DMS53 (cell line): Measurements from ENCODE around the gene ZNF385D.

Source experiments
- DNase-seq: peaks from one replicate; lab custom pipeline; 2025; lab: John Stamatoyannopoulos, UW

The ZNF385D gene

GRCh38 chr3:21613372-21614070 lies 137.5 kb downstream of the ZNF385D start:
- DNase-seq, result no peak

GRCh38 chr3:21601178-21601577 lies 149.8 kb downstream of the ZNF385D start:
- DNase-seq, result no peak

GRCh38 chr3:21599890-21600289 lies 151.1 kb downstream of the ZNF385D start:
- DNase-seq, result no peak

GRCh38 chr3:21592828-21593227 lies 158.2 kb downstream of the ZNF385D start:
- DNase-seq, result no peak

- DNase-seq, result no peak
Measured at GRCh38 chr3:21587894-21588293, 163.1 kb downstream of the ZNF385D start.

GRCh38 chr3:21585216-21585740 lies 165.7 kb downstream of the ZNF385D start:
- DNase-seq, result no peak

GRCh38 chr3:21573291-21573690 lies 177.7 kb downstream of the ZNF385D start:
- DNase-seq, result no peak

GRCh38 chr3:21564531-21564930 lies 186.5 kb downstream of the ZNF385D start:
- no peak for DNase-seq

- DNase-seq, result no peak
Measured at GRCh38 chr3:21562243-21562642, 188.8 kb downstream of the ZNF385D start.

- no peak for DNase-seq
Measured at GRCh38 chr3:21561472-21561871, 189.5 kb downstream of the ZNF385D start.

- peak; percentile 18 for DNase-seq
Measured at GRCh38 chr3:21551019-21551418, 200.0 kb downstream of the ZNF385D start.

GRCh38 chr3:21544076-21544462 lies 206.9 kb downstream of the ZNF385D start:
- no peak for DNase-seq

- no peak for DNase-seq
Measured at GRCh38 chr3:21543380-21544075, 207.5 kb downstream of the ZNF385D start.

GRCh38 chr3:21542656-21543379 lies 208.2 kb downstream of the ZNF385D start:
- no peak for DNase-seq

- DNase-seq, result no peak
Measured at GRCh38 chr3:21540265-21540664, 210.7 kb downstream of the ZNF385D start.

GRCh38 chr3:21534462-21534861 lies 216.5 kb downstream of the ZNF385D start:
- DNase-seq, result no peak

- no peak for DNase-seq
Measured at GRCh38 chr3:21533002-21533401, 218.0 kb downstream of the ZNF385D start.

- no peak for DNase-seq
Measured at GRCh38 chr3:21531909-21532308, 219.1 kb downstream of the ZNF385D start.

- DNase-seq, result peak; percentile 0
Measured at GRCh38 chr3:21528291-21528995, 222.6 kb downstream of the ZNF385D start.

GRCh38 chr3:21526461-21526860 lies 224.5 kb downstream of the ZNF385D start:
- DNase-seq, result no peak

GRCh38 chr3:21524133-21524532 lies 226.9 kb downstream of the ZNF385D start:
- DNase-seq, result no peak
